Measurements from ENCODE around the gene RNU5D-1. TPM values are rescaled to one million over a fixed set of nuclear protein-coding genes. Genes with fewer than 3 reads are reported as not detected.

Gene RNU5D-1
- total and polyA plus RNA-seq, 2 of the 13 experiments (the other 11 are each of a cell fraction or from before 2014, with no cell fraction given), result 165 TPM; not detected in 1

- TF ChIP-seq ZNF260 (CRISPR knock-in tag; IDR thresholded peaks at IDR 0.05; ENCODE audit: borderline replicate concordance, low read depth) (no peak), TOE1 (CRISPR knock-in tag; IDR thresholded peaks at IDR 0.05) (no peak), ARNT2 (CRISPR knock-in tag; IDR thresholded peaks at IDR 0.05; ENCODE audit: low read depth) (peak; percentile 71; the same call in 1 of the 2 replicates), DMTF1 (CRISPR knock-in tag; IDR thresholded peaks at IDR 0.05) (no peak), TRIM22 (IDR thresholded peaks at IDR 0.05) (no peak), ZNF784 (CRISPR knock-in tag; IDR thresholded peaks at IDR 0.05; ENCODE audit: borderline replicate concordance) (0 out of 2 replicates have a peak, but pooled peaks have one; percentile 52), ZNF354B (CRISPR knock-in tag; IDR thresholded peaks at IDR 0.05) (no peak; the same call in 1 of the 2 replicates), ZNF225 (CRISPR knock-in tag; IDR thresholded peaks at IDR 0.05) (no peak), ZNF136 (CRISPR knock-in tag; IDR thresholded peaks at IDR 0.05; ENCODE audit: low read depth) (0 out of 2 replicates have a peak, but pooled peaks have one; percentile 61), CBX1 (IDR thresholded peaks at IDR 0.05; ENCODE audit: low read depth) (peak; percentile 99), ESRRA (CRISPR knock-in tag; IDR thresholded peaks at IDR 0.05; ENCODE audit: low read depth) (0 out of 2 replicates have a peak, but pooled peaks have one; percentile 23), ERF (CRISPR knock-in tag; IDR thresholded peaks at IDR 0.05) (peak; percentile 45; the same call in 1 of the 2 replicates), SKIL (CRISPR knock-in tag; IDR thresholded peaks at IDR 0.05; ENCODE audit: borderline replicate concordance) (no peak), RBAK (CRISPR knock-in tag; IDR thresholded peaks at IDR 0.05) (no peak), PRDM4 (CRISPR knock-in tag; IDR thresholded peaks at IDR 0.05; ENCODE audit: borderline replicate concordance) (no peak), CSRNP1 (CRISPR knock-in tag; IDR thresholded peaks at IDR 0.05) (no peak; the same call in 1 of the 2 replicates), NCOA2 (CRISPR knock-in tag; IDR thresholded peaks at IDR 0.05) (peak; percentile 53; the same call in 1 of the 2 replicates)
Observed at GRCh38 chr1:44730741-44731512, at the start of gene RNU5D-1 (continued).

All from HepG2 (cell line).